Skeletal muscle tissue (tissue), 4 donors: Measurements from ENCODE around the gene CRADD. TPM values are rescaled to one million over a fixed set of nuclear protein-coding genes. Genes with fewer than 3 reads are reported as not detected.

Experiments used
- H3K27ac ChIP-seq: one replicate; pipeline ENCODE4 v1.7.0; 2013; ENCODE audit warnings: mild to moderate bottlenecking, low read depth, low read length, inconsistent platforms
- H3K27me3 ChIP-seq, 3 donors: one replicate each; pipeline ENCODE4 v1.7.0; 2013; ENCODE audit warnings: low read length in 3 of 3; ENCODE audit not compliant: control insufficient read depth in 3 of 3, insufficient read depth in 3 of 3
- H3K36me3 ChIP-seq, 3 donors: one replicate each; pipeline ENCODE4 v1.7.0; 2013; ENCODE audit warnings: low read length in 3 of 3; ENCODE audit not compliant: control insufficient read depth in 3 of 3, insufficient read depth in 3 of 3
- H3K4me1 ChIP-seq, 3 donors: one replicate each; pipeline ENCODE4 v1.7.0; 2013; ENCODE audit warnings: low read length in 3 of 3, mild to moderate bottlenecking in 3 of 3; ENCODE audit not compliant: control insufficient read depth in 3 of 3, insufficient read depth in 3 of 3
- H3K4me3 ChIP-seq, 3 donors: one replicate each; pipeline ENCODE4 v1.7.0; 2013; ENCODE audit warnings: low read length in 3 of 3
- H3K9ac ChIP-seq, 3 donors: one replicate each; pipeline ENCODE4 v1.7.0; 2013; ENCODE audit warnings: low read length in 3 of 3, mild to moderate bottlenecking in 3 of 3, moderate library complexity in 2 of 3, low read depth in 1 of 3
- H3K9me3 ChIP-seq, 3 donors: one replicate each; pipeline ENCODE4 v1.7.0; 2013; ENCODE audit warnings: low read length in 3 of 3; ENCODE audit not compliant: control insufficient read depth in 3 of 3
- total RNA-seq: library from RNA; depleted of rRNA; stranded (reverse); fragments of >200 nt; gene quantifications from one replicate; pipeline ENCODE4 v1.2.3, GENCODE V29; 2014
- donor health status: Osteomylitis.

Gene CRADD
- total RNA-seq, 1 donor from 2014 or later, result 18.3 TPM

DNA sequence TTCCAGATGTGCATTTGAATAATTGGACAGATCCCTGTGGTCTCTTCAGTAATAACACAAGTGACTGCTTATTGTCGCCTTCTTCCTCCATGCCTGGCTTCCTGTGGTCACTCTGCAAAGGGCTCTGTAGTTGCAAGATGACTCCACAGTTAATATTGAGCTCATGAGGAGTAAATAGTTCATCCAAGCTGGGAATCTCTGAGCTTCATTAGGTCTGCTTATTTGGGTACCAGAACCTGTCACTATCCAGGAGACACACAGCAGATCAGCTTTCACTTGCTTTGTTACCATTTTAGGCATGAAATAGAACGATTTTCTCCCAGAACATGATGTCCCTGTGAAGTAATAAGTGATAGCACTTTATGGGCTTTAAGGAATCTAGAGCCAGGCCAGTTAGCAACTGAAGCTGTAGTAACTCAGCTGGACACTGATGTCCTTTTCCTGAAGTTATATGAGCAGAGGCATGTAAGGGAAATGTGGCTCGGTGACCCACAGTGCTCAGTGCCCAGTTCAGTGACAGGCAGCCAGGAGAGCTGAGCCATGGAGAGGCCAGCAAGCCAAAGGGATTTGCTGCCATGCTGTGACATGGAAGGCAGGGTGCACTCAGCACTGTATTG lies 50.1 kb downstream of the CRADD start:
- no peaks in the 10 kb centered on the region for H3K27me3 ChIP-seq
- peak overlapping the region; percentile 19 for H3K27ac ChIP-seq
- H3K9me3 ChIP-seq, result no peaks in the 10 kb centered on the region
- peaks cover 0 to 18% (median 16%) of the 10 kb centered on the region in 3 donors for H3K4me1 ChIP-seq
- H3K4me3 ChIP-seq, result peak overlapping the region in 2 of 3 donors; percentile 2 to 47
- H3K9ac ChIP-seq, result peak overlapping the region in 1 of 3 donors; percentile 47
- no peaks in the 10 kb centered on the region for H3K36me3 ChIP-seq

DNA sequence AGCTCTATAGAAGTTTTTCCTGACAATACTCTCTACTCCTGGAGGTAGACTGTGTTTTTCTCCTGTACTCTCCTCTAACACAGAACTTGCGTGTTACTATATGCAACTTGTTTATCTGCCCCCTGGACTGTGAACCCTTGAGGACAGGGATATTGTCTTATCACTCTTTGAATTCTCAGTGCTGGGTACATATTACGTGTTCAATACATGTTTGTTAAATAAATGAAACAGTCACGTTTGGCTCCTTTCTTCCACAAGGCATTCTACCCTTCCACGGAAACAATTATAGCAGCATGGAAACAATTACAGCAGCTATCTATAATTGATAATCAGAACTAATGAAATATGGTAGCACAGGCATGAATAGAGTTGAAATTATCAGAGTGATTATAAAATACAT lies 50.7 kb downstream of the CRADD start:
- H3K36me3 ChIP-seq, result no peaks in the 10 kb centered on the region
- H3K9ac ChIP-seq, result no peak overlapping the region
- H3K27ac ChIP-seq, result no peak overlapping the region
- H3K9me3 ChIP-seq, result no peaks in the 10 kb centered on the region
- no peaks in the 10 kb centered on the region for H3K27me3 ChIP-seq
- peaks cover 0 to 18% (median 16%) of the 10 kb centered on the region in 3 donors for H3K4me1 ChIP-seq
- H3K4me3 ChIP-seq, result no peak overlapping the region

DNA sequence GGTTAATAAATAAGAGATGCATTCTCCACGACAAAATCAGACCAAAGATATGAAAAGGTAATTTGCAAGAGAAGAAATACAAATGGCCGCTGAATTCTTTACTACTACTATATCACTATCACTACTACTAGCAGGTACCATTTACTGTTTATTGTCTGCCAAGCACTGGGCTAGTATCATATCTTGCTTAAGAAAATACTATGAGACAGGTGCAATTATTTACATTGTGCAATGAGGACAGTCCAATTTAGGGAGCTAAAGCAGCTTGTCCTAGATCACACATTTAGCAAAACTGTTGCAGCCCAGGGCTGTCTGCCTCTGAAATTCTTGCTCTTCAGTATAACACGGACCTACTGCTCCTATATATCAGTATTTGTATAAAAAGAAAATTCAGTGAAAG lies 52.8 kb downstream of the CRADD start:
- Histone ChIP-seq H3K4me1 (peaks cover 0 to 16% (median 15%) of the 10 kb centered on the region in 3 donors), H3K27ac (no peak overlapping the region), H3K9me3 (no peaks in the 10 kb centered on the region), H3K36me3 (no peaks in the 10 kb centered on the region), H3K9ac (no peak overlapping the region), H3K27me3 (no peaks in the 10 kb centered on the region), H3K4me3 (no peak overlapping the region)

DNA sequence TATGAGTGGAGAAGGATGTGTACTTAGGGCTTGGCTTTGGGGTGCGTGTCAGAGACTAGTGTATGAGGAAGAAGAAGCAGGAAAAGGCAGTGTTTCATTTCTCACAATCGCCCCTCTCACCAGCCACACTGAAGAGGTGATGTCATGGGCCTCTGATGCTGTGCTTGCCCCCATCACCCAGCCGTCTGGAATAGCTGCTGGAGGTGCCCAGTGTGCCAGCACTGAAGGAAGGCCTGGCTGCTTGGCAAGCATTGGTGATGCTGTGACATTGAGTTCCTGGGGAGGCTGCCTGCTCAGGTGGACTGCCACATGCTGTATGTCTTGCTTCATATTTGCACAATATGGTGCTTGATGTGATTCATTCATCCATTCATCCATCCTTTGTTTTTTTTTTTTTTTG lies 56.2 kb downstream of the CRADD start:
- Histone ChIP-seq H3K27ac (no peak overlapping the region), H3K4me3 (no peak overlapping the region), H3K9ac (no peak overlapping the region), H3K36me3 (no peaks in the 10 kb centered on the region), H3K9me3 (no peaks in the 10 kb centered on the region), H3K4me1 (peaks cover 8 to 14% (median 10%) of the 10 kb centered on the region in 3 donors), H3K27me3 (no peaks in the 10 kb centered on the region)

DNA sequence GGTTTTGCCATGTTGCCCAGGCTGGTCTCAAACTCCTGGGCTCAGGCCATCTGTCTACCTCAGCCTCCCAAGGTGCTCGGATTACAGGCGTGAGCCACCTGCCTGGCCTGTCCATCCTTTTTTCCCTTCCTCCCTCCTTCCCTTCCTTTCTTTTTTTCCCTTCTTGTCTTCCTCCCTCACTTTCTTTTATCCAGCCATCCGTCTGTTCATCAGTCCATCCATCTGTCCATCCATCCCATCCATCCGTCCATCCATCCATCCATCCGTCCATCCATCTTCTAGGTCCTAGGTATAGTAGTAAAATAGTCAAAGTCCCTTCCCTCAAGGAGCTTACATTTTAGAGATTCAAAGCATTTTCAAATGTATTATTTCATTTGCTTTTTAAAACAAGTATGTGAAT lies 56.8 kb downstream of the CRADD start:
- H3K36me3 ChIP-seq, result no peaks in the 10 kb centered on the region
- H3K9me3 ChIP-seq, result no peaks in the 10 kb centered on the region
- no peak overlapping the region for H3K4me3 ChIP-seq
- peaks cover 8 to 14% (median 10%) of the 10 kb centered on the region in 3 donors for H3K4me1 ChIP-seq
- no peaks in the 10 kb centered on the region for H3K27me3 ChIP-seq
- H3K9ac ChIP-seq, result no peak overlapping the region
- H3K27ac ChIP-seq, result no peak overlapping the region

DNA sequence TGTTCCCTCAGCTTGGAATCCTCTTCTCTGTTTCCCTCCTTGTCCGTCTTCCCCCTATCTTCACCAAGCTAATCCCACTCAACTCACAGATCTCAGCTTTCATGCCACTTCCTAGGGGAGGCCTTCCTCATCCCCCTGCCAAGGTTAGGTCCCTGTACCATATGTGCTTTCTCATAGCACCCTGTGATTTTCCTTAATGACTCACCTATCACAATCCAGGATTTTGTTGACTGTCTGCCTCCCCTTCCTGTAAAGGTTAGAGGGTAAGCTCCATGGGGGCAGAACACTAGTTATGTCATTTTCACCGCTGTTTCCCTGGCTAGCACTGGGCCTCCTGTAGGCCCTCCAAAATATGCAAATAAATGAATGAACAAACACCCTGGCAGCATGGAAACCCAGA lies 57.6 kb downstream of the CRADD start:
- no peak overlapping the region for H3K4me3 ChIP-seq
- H3K27me3 ChIP-seq, result no peaks in the 10 kb centered on the region
- no peaks in the 10 kb centered on the region for H3K9me3 ChIP-seq
- no peak overlapping the region for H3K27ac ChIP-seq
- H3K4me1 ChIP-seq, result peaks cover 8 to 14% (median 10%) of the 10 kb centered on the region in 3 donors
- H3K9ac ChIP-seq, result no peak overlapping the region
- no peaks in the 10 kb centered on the region for H3K36me3 ChIP-seq

DNA sequence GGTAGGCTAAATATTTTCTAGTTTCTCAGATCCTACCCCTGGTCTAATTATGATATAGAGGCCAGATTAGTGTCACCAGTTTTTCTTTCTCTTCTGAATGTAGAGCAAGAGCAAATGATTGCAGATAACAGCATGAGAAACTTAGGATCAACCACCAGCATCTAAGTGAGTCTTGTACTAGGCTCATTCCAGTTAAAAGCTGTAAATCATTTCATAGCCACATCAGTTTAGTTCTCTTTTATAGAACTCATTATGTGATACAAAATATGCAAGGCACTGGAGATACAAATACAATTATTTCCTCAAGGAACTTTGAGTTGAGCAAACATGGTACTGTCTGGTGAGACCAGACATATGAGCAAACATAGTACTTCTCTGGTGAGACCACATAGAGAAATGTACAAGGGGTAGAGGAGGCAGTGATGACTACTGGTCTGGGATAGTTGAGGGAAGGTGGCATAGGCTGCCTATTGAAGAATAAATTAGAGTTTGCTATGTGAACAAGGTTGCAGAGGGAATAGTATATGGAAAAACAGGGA lies 59.5 kb downstream of the CRADD start:
- H3K4me3 ChIP-seq, result no peak overlapping the region
- H3K27me3 ChIP-seq, result no peaks in the 10 kb centered on the region
- H3K27ac ChIP-seq, result no peak overlapping the region
- no peaks in the 10 kb centered on the region for H3K36me3 ChIP-seq
- H3K9ac ChIP-seq, result no peak overlapping the region
- H3K4me1 ChIP-seq, result peaks cover 8 to 14% (median 12%) of the 10 kb centered on the region in 3 donors
- no peaks in the 10 kb centered on the region for H3K9me3 ChIP-seq

DNA sequence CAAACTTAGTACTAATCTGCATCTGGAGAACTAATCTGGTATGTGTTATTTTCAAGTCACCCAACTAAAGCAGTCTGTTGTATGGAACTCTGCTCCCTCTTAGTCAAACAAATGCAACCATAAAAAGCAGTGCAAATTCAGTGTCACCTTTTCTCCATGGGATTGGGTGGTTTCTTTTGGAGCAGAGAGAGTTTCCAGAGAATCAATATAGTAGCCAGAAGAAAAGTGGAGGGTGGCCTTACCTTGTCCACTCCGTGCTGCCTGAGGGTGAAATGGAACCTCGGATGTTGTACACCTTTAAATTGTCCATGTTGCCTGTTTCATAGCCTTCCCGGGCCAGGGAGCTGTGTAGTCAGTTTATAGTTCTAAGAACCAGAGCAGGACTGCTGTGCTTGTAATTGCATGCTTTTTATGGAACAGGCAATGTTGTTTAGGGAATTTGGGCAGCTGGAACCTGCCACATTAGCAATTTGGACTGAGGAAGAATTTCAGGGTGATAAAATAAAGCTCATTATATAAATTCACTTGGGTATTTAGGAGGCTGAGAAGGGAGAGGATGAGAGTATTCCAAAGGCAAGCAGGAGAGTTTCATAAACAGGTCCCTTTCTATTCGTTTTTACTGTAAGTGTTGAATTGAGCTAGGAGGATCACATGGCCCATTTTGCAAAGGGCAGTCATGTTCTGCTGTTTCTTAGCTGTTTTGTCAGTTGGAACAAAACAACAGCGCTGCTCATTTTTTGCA lies 60.5 kb downstream of the CRADD start:
- Histone ChIP-seq H3K36me3 (no peaks in the 10 kb centered on the region), H3K4me1 (peaks cover 8 to 16% (median 14%) of the 10 kb centered on the region in 3 donors)

DNA sequence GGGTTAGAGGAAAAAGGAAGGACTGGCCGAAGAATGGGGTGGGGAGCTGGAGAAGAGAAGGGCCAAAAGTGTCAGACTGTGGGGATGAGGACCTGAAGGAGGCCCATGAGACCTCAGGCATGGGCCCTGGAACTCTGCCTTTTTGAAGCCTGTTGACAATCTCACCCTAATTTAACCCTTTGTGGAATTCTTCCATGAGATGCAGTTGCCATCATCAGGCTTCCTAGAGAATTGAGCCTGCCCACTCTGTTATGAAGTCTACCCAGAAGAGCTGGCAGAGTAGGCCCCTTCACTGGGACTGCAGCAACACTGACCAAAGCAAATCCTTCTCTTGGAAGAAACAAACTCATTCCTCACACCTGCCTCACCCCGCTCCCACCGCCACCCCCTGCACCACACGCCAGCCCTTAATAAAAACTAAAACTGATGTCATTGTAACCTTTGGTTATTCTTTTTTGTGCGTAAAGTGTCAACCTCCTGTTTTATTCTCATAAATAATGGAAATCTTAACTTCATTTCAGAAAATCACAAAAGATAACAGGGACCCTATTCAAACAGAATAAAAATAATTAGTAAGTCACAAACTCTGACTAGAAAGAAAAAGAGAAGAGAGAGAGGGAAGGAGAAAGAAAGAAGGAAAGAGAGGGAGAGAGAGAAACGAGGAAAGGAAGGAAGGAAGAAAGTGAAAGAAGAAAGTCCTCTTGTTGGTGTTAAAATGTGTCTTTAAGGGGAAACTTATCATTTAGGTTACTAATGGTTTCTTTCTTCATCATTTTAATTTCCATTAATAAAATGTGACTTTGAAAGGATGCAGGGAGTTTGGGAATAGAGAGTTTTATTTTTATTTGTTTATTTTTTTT lies 61.3 kb downstream of the CRADD start:
- Histone ChIP-seq H3K27me3 (no peaks in the 10 kb centered on the region), H3K27ac (peak overlapping the region; percentile 54), H3K9ac (peak overlapping the region in 2 of 3 donors; percentile 10 to 38), H3K4me3 (peak overlapping the region in 1 of 3 donors; percentile 44), H3K9me3 (no peaks in the 10 kb centered on the region), H3K4me1 (peaks cover 12 to 20% (median 17%) of the 10 kb centered on the region in 3 donors), H3K36me3 (no peaks in the 10 kb centered on the region)

More for the DNA sequence above, 60.5 kb downstream of the CRADD start:
- no peaks in the 10 kb centered on the region for H3K9me3 ChIP-seq
- H3K27ac ChIP-seq, result peak overlapping the region; percentile 54
- H3K27me3 ChIP-seq, result no peaks in the 10 kb centered on the region
- peak overlapping the region in 1 of 3 donors; percentile 10 for H3K9ac ChIP-seq
- H3K4me3 ChIP-seq, result no peak overlapping the region
